Mesenchymal stem cell (in vitro differentiated cells and primary cell): ENCODE measurements around the gene MYBL2.

ENCODE experiments used
- DNase-seq: peaks from one replicate; pipeline ENCODE4 v3.0.0-alpha.2; 2013
- H2AFZ ChIP-seq: one replicate; pipeline ENCODE4 v1.6.1; 2013; ENCODE audit warnings: low read depth, mild to moderate bottlenecking, control low read depth, inconsistent platforms, low read length, moderate library complexity
- H2AK5ac ChIP-seq: 2 replicates; pipeline ENCODE4 v1.6.1; 2013; ENCODE audit warnings: low read length, moderate library complexity, mild to moderate bottlenecking, inconsistent platforms; ENCODE audit not compliant: severe bottlenecking
- H2BK120ac ChIP-seq: one replicate; pipeline ENCODE4 v1.6.1; 2013; ENCODE audit warnings: low read depth, mild to moderate bottlenecking, inconsistent platforms, low read length, moderate library complexity
- H2BK12ac ChIP-seq, 2 experiments: one replicate each; pipeline ENCODE4 v1.6.1; 2013; ENCODE audit warnings: inconsistent platforms in 2 of 2, low read length in 2 of 2, mild to moderate bottlenecking in 2 of 2, moderate library complexity in 2 of 2, control low read depth in 1 of 2
- H2BK15ac ChIP-seq: one replicate; pipeline ENCODE4 v1.6.1; 2013; ENCODE audit warnings: mild to moderate bottlenecking, low read depth, inconsistent platforms; ENCODE audit not compliant: poor library complexity, severe bottlenecking
- H2BK5ac ChIP-seq: 2 replicates; pipeline ENCODE4 v1.6.1; 2013; ENCODE audit warnings: low read depth, mild to moderate bottlenecking, low read length, control low read depth, inconsistent platforms; ENCODE audit not compliant: poor library complexity, severe bottlenecking
- H3K14ac ChIP-seq, 2 experiments: one replicate each; pipeline ENCODE4 v1.6.1; 2013; ENCODE audit warnings: inconsistent platforms in 2 of 2, low read length in 2 of 2, control low read depth in 1 of 2, mild to moderate bottlenecking in 1 of 2, moderate library complexity in 1 of 2
- H3K18ac ChIP-seq, 2 experiments: one replicate each; pipeline ENCODE4 v1.6.1; 2013; ENCODE audit warnings: inconsistent platforms in 2 of 2, low read length in 2 of 2, control low read depth in 1 of 2, low read depth in 1 of 2, mild to moderate bottlenecking in 1 of 2
- H3K23ac ChIP-seq, 2 experiments: one replicate each; pipeline ENCODE4 v1.6.1; 2013; ENCODE audit warnings: inconsistent platforms in 2 of 2, low read length in 2 of 2, mild to moderate bottlenecking in 2 of 2, moderate library complexity in 2 of 2, control low read depth in 1 of 2
- H3K27ac ChIP-seq: 2 replicates; pipeline ENCODE4 v1.5.1; 2013; ENCODE audit warnings: mild to moderate bottlenecking, moderate library complexity, low read length, control low read depth, inconsistent platforms; ENCODE audit not compliant: poor library complexity, severe bottlenecking
- H3K27me3 ChIP-seq, 2 experiments: 2 replicates each; pipeline versions ENCODE4 v1.6.1 to v1.7.0; 2013; ENCODE audit warnings: low read length in 2 of 2, mild to moderate bottlenecking in 2 of 2, moderate library complexity in 2 of 2, control low read depth in 1 of 2, inconsistent platforms in 1 of 2; ENCODE audit not compliant: control insufficient read depth in 1 of 2, insufficient read depth in 1 of 2
- H3K36me3 ChIP-seq, 2 experiments: 2 replicates each; pipeline versions ENCODE4 v1.6.1 to v1.7.0; 2013; ENCODE audit warnings: low read length in 2 of 2, control low read depth in 1 of 2, inconsistent platforms in 1 of 2, low read depth in 1 of 2, mild to moderate bottlenecking in 1 of 2; ENCODE audit not compliant: insufficient read depth in 2 of 2, control insufficient read depth in 1 of 2
- H3K4ac ChIP-seq, 2 experiments: one replicate each; pipeline ENCODE4 v1.6.1; 2013; ENCODE audit warnings: inconsistent platforms in 2 of 2, low read length in 2 of 2, mild to moderate bottlenecking in 2 of 2, moderate library complexity in 2 of 2, control low read depth in 1 of 2, low read depth in 1 of 2
- H3K4me1 ChIP-seq: 2 replicates; pipeline ENCODE4 v1.6.1; 2013; ENCODE audit warnings: low read depth, low read length, control low read depth; ENCODE audit not compliant: control insufficient read depth, insufficient read depth
- H3K4me2 ChIP-seq: 2 replicates; pipeline ENCODE4 v1.6.1; 2013; ENCODE audit warnings: low read length, mild to moderate bottlenecking, inconsistent platforms; ENCODE audit not compliant: poor library complexity, severe bottlenecking
- H3K4me3 ChIP-seq, 2 experiments: 2 replicates each; pipeline versions ENCODE4 v1.5.1 to v1.7.0; 2013; ENCODE audit warnings: low read length in 2 of 2, mild to moderate bottlenecking in 2 of 2, control low read depth in 1 of 2, low read depth in 1 of 2; ENCODE audit not compliant: insufficient read depth in 1 of 2
- H3K79me1 ChIP-seq: replicated peaks from 2 replicates; pipeline ENCODE4 v1.6.1; 2013; ENCODE audit warnings: mild to moderate bottlenecking, control low read depth, low read length, inconsistent platforms; ENCODE audit not compliant: poor library complexity, severe bottlenecking
- H3K9ac ChIP-seq: 2 replicates; pipeline ENCODE4 v1.7.0; 2013; ENCODE audit warnings: mild to moderate bottlenecking, low read length, moderate library complexity
- H3K9me3 ChIP-seq: 2 replicates; pipeline ENCODE4 v1.7.0; 2013; ENCODE audit warnings: mild to moderate bottlenecking, low read length; ENCODE audit not compliant: control insufficient read depth
- H4K8ac ChIP-seq: one replicate; pipeline ENCODE4 v1.6.1; 2013; ENCODE audit warnings: inconsistent platforms, mild to moderate bottlenecking, low read length, moderate library complexity
- H4K91ac ChIP-seq: one replicate; pipeline ENCODE4 v1.6.1; 2013; ENCODE audit warnings: mild to moderate bottlenecking, low read length, inconsistent platforms
- WGBS: methylation state at CpG from one replicate; pipeline ENCODE4 v1.1.7; 2013; ENCODE audit warnings: mixed read lengths; 5-methylcytosine and 5-hydroxymethylcytosine counted together

MYBL2 gene

GRCh38 chr20:43722153-43722505, 55.2 kb downstream of the MYBL2 start:
- H3K4me1 ChIP-seq, result peaks cover 4% of the 10 kb centered on the region
- H3K9ac ChIP-seq, result no peak overlapping the region
- H3K27me3 ChIP-seq, result peaks cover 0 to 21% of the 10 kb centered on the region in 2 experiments
- H3K4me2 ChIP-seq, result no peak overlapping the region
- H3K14ac ChIP-seq, result no peak overlapping the region
- no peak overlapping the region for H2BK15ac ChIP-seq
- 81% methylated on average over 6 of the region's 8 CpGs for WGBS
- no peaks in the 10 kb centered on the region for H3K79me1 ChIP-seq
- no peak overlapping the region for H4K91ac ChIP-seq
- H4K8ac ChIP-seq, result no peak overlapping the region
- no peak overlapping the region for H3K18ac ChIP-seq
- H2AK5ac ChIP-seq, result no peak overlapping the region
- H2BK120ac ChIP-seq, result no peak overlapping the region
- no peaks in the 10 kb centered on the region for H3K9me3 ChIP-seq
- no peak overlapping the region for H3K27ac ChIP-seq
- H2BK12ac ChIP-seq, result no peak overlapping the region
- no peak for DNase-seq
- no peak overlapping the region for H3K4ac ChIP-seq
- H3K23ac ChIP-seq, result no peak overlapping the region
- no peak overlapping the region for H3K4me3 ChIP-seq
- no peak overlapping the region for H2AFZ ChIP-seq
- no peak overlapping the region for H2BK5ac ChIP-seq
- H3K36me3 ChIP-seq, result peaks cover 0 to 4% of the 10 kb centered on the region in 2 experiments

- no peak for DNase-seq
- no peak overlapping the region for H2AK5ac ChIP-seq
- no peak overlapping the region for H3K18ac ChIP-seq
- no peak overlapping the region for H2BK15ac ChIP-seq
- no peak overlapping the region for H2BK12ac ChIP-seq
- no peaks in the 10 kb centered on the region for H3K79me1 ChIP-seq
- no peak overlapping the region for H3K23ac ChIP-seq
- no peak overlapping the region for H3K9ac ChIP-seq
- H4K8ac ChIP-seq, result no peak overlapping the region
- no peak overlapping the region for H3K4ac ChIP-seq
- H3K27me3 ChIP-seq, result peaks cover 0 to 21% of the 10 kb centered on the region in 2 experiments
- no peak overlapping the region for H3K27ac ChIP-seq
- no peaks in the 10 kb centered on the region for H3K36me3 ChIP-seq
- H3K4me2 ChIP-seq, result no peak overlapping the region
- H3K4me1 ChIP-seq, result peaks cover 4% of the 10 kb centered on the region
- H3K14ac ChIP-seq, result no peak overlapping the region
- H3K4me3 ChIP-seq, result no peak overlapping the region
- H2BK5ac ChIP-seq, result no peak overlapping the region
- no peak overlapping the region for H2AFZ ChIP-seq
- no peak overlapping the region for H4K91ac ChIP-seq
- 88% methylated on average over 1 of the region's 4 CpGs for WGBS
- no peak overlapping the region for H2BK120ac ChIP-seq
- no peaks in the 10 kb centered on the region for H3K9me3 ChIP-seq
Observed at GRCh38 chr20:43723186-43723585, 56.3 kb downstream of the MYBL2 start.

- Histone ChIP-seq H3K4me3 (no peak overlapping the region), H3K4ac (peak overlapping the region in 1 of 2 experiments; percentile 40), H4K91ac (no peak overlapping the region), H3K4me1 (peaks cover 4% of the 10 kb centered on the region), H3K14ac (no peak overlapping the region), H3K4me2 (no peak overlapping the region), H3K27ac (no peak overlapping the region), H3K9me3 (no peaks in the 10 kb centered on the region), H2AK5ac (no peak overlapping the region), H3K27me3 (peaks cover 0 to 21% of the 10 kb centered on the region in 2 experiments), H3K9ac (no peak overlapping the region), H2BK120ac (no peak overlapping the region), H3K18ac (peak overlapping the region in 1 of 2 experiments; percentile 22), H4K8ac (no peak overlapping the region), H2AFZ (no peak overlapping the region), H3K36me3 (no peaks in the 10 kb centered on the region), H3K23ac (no peak overlapping the region), H3K79me1 (no peaks in the 10 kb centered on the region), H2BK15ac (no peak overlapping the region), H2BK12ac (no peak overlapping the region), H2BK5ac (no peak overlapping the region)
- 71% methylated on average over 2 of the region's 3 CpGs for WGBS
- DNase-seq, result no peak
Observed at GRCh38 chr20:43723735-43724134, 56.8 kb downstream of the MYBL2 start.

GRCh38 chr20:43724383-43724782, 57.5 kb downstream of the MYBL2 start:
- Histone ChIP-seq H3K36me3 (no peaks in the 10 kb centered on the region), H3K4me3 (no peak overlapping the region), H3K9me3 (no peaks in the 10 kb centered on the region), H3K9ac (no peak overlapping the region), H2BK5ac (no peak overlapping the region), H2BK12ac (no peak overlapping the region), H3K14ac (no peak overlapping the region), H4K91ac (no peak overlapping the region), H4K8ac (no peak overlapping the region), H2BK15ac (no peak overlapping the region), H3K23ac (no peak overlapping the region), H2BK120ac (no peak overlapping the region), H3K79me1 (no peaks in the 10 kb centered on the region), H2AFZ (no peak overlapping the region), H3K27me3 (peaks cover 6 to 21% of the 10 kb centered on the region in 2 experiments), H2AK5ac (no peak overlapping the region), H3K4me1 (peaks cover 4% of the 10 kb centered on the region), H3K27ac (no peak overlapping the region), H3K4ac (no peak overlapping the region), H3K4me2 (no peak overlapping the region), H3K18ac (no peak overlapping the region)
- 88% methylated on average over 3 of the region's 5 CpGs for WGBS
- DNase-seq, result no peak
